ENCODE results near the gene DUSP12. TPM values are rescaled to one million over a fixed set of nuclear protein-coding genes. Genes with fewer than 3 reads are reported as not detected.

DUSP12 gene
- total RNA-seq, 1 donor from 2014 or later = 39.7 TPM

- no peaks in the 10 kb centered on the region for H3K27me3 Mint-ChIP-seq
- H3K4me1 Mint-ChIP-seq = peaks cover 23% of the 10 kb centered on the region
- peaks cover 48% of the 10 kb centered on the region for H3K36me3 Mint-ChIP-seq (ENCODE audit: low read depth)
- no peaks in the 10 kb centered on the region for H3K9me3 Mint-ChIP-seq
- no peak overlapping the region for H3K27ac Mint-ChIP-seq
- intact Hi-C loops (cut with micrococcal nuclease) = no loop called here
- DNase-seq = no peak
- no peak overlapping the region for H3K4me3 Mint-ChIP-seq
These were observed 41.2 kb downstream of the DUSP12 start for GRCh38 chr1:161790587-161791317.

DNA sequence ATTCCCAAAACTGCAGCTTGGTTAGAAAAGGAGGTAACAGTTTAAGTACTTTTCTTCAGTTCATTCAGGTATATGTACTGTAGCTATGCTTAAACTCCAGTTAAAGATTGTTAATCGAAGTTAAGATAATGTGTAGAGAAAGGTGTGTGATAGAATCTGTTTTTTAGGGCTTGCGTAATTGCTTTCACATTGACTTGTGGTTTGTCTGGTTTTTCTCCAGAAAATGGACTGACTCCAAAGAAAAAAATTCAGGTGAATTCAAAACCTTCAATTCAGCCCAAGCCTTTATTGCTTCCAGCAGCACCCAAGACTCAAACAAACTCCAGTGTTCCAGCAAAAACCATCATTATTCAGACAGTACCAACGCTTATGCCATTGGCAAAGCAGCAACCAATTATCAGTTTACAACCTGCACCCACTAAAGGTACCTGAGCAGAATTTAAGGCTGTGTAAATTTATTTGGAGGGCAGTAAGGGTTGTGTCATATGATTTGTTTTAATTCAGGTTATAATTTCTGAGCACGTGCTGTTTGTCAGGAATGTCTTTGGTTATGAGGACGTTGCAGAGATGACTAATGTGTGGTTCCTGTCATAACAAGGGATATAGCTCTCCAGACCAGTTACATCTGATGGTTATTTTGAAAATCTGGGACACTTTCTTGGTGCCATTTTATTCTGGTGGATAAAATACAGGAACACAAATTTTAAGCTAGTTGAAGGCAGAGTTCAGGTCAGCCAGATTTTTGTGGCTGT is 42.5 kb downstream of the DUSP12 start:
- Mint-ChIP-seq H3K36me3 (ENCODE audit: low read depth) (peaks cover 47% of the 10 kb centered on the region), H3K27ac (peak overlapping the region; percentile 4), H3K4me1 (peaks cover 23% of the 10 kb centered on the region), H3K27me3 (no peaks in the 10 kb centered on the region), H3K9me3 (no peaks in the 10 kb centered on the region), H3K4me3 (no peak overlapping the region)
- intact Hi-C loops (cut with micrococcal nuclease) = loop anchor here (1.0 to 2.0 kb wide), 4 partner anchors 25 to 245 kb away; partner anchors contain the start of gene ATF6
- no peak for DNase-seq

- H3K27me3 Mint-ChIP-seq = no peaks in the 10 kb centered on the region
- peaks cover 23% of the 10 kb centered on the region for H3K4me1 Mint-ChIP-seq
- peak; percentile 73 for DNase-seq
- peaks cover 50% of the 10 kb centered on the region for H3K36me3 Mint-ChIP-seq (ENCODE audit: low read depth)
- H3K4me3 Mint-ChIP-seq = no peak overlapping the region
- no peaks in the 10 kb centered on the region for H3K9me3 Mint-ChIP-seq
- intact Hi-C loops (cut with micrococcal nuclease) = loop anchor here (1.0 to 2.0 kb wide), 4 partner anchors 26 to 245 kb away; partner anchors contain the start of gene ATF6
- H3K27ac Mint-ChIP-seq = peak overlapping the region; percentile 10
These were observed 43.2 kb downstream of the DUSP12 start for GRCh38 chr1:161792740-161793139.

DNA sequence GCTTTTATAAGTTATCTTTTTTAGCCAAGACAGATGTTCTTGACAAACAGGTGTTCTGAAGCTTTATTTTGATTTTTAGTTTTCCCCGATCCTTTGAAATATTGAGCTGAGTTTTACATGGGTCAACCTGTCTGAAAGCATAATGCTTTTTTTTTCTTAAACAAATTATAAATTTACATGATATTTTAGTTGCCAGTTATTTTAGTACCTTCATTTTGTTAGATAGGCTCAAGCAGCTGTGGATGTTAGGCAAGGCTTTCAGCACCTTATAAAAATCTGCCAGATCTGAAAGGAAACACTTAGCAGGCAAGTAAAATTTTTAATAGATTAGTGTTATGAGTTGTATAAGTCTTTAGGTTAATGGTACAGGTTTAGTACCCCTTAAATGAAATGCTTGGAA is 50.2 kb downstream of the DUSP12 start:
- intact Hi-C loops (cut with micrococcal nuclease) = no loop called here
- no peaks in the 10 kb centered on the region for H3K27me3 Mint-ChIP-seq
- peaks cover 4% of the 10 kb centered on the region for H3K4me1 Mint-ChIP-seq
- no peak overlapping the region for H3K27ac Mint-ChIP-seq
- H3K36me3 Mint-ChIP-seq (ENCODE audit: low read depth) = peaks cover 61% of the 10 kb centered on the region
- H3K4me3 Mint-ChIP-seq = no peak overlapping the region
- DNase-seq = no peak
- no peaks in the 10 kb centered on the region for H3K9me3 Mint-ChIP-seq

DNA sequence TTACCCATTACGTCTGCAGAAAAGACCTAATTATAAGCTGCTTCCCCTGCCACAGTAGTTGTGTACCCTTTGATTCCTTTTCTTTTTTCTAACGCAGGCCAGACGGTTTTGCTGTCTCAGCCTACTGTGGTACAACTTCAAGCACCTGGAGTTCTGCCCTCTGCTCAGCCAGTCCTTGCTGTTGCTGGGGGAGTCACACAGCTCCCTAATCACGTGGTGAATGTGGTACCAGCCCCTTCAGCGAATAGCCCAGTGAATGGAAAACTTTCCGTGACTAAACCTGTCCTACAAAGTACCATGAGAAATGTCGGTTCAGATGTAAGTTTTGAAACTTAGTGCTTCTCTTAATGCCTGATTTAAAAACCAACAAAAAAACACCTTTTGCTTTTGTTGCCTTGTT is 52.4 kb downstream of the DUSP12 start:
- no peak for DNase-seq
- Mint-ChIP-seq H3K27ac (no peak overlapping the region), H3K4me1 (peaks cover 7% of the 10 kb centered on the region), H3K36me3 (ENCODE audit: low read depth) (peaks cover 57% of the 10 kb centered on the region), H3K27me3 (no peaks in the 10 kb centered on the region), H3K4me3 (no peak overlapping the region), H3K9me3 (no peaks in the 10 kb centered on the region)
- intact Hi-C loops (cut with micrococcal nuclease) = no loop called here

DNA sequence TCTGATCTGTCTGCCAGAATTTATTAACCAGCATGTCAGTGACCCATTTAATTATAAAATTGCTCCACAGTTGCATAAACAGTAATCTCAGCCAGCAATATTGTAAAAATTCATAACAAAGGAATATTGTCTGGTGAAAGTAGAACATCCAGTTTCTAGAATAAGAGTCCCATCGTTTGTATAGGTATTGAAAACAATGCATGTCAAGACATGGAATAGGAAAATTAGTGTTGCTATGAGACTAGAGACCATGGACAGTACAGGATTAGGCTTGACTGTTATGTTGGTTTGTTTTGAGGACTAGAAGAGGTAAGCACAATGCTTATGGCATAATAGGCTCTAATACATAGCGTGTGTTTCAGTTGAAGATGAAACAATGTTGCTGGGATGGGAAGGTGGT is 53.6 kb downstream of the DUSP12 start:
- Mint-ChIP-seq H3K36me3 (ENCODE audit: low read depth) (peaks cover 50% of the 10 kb centered on the region), H3K27me3 (no peaks in the 10 kb centered on the region)

GRCh38 chr1:161805399-161806197 is 56.0 kb downstream of the DUSP12 start:
- intact Hi-C loops (cut with micrococcal nuclease) = no loop called here
- peaks cover 7% of the 10 kb centered on the region for H3K4me1 Mint-ChIP-seq
- peak overlapping the region; percentile 67 for H3K27ac Mint-ChIP-seq
- no peak overlapping the region for H3K4me3 Mint-ChIP-seq
- H3K27me3 Mint-ChIP-seq = no peaks in the 10 kb centered on the region
- peaks cover 51% of the 10 kb centered on the region for H3K36me3 Mint-ChIP-seq (ENCODE audit: low read depth)
- peaks cover 7% of the 10 kb centered on the region for H3K9me3 Mint-ChIP-seq
- DNase-seq = no peak

More for the DNA sequence above, 53.6 kb downstream of the DUSP12 start:
- H3K4me3 Mint-ChIP-seq = no peak overlapping the region
- intact Hi-C loops (cut with micrococcal nuclease) = no loop called here
- no peaks in the 10 kb centered on the region for H3K9me3 Mint-ChIP-seq
- H3K4me1 Mint-ChIP-seq = peaks cover 7% of the 10 kb centered on the region
- H3K27ac Mint-ChIP-seq = no peak overlapping the region
- DNase-seq = no peak

Other genes with a start within 250 kb of the DUSP12 start
- gene FCGR2A, start 244.3 kb upstream of the DUSP12 start, total RNA-seq = not detected in 2 replicates
- gene HSPA6, start 225.2 kb upstream of the DUSP12 start, total RNA-seq = 0.91 and 1.2 TPM in 2 replicates
- gene FCGR3A, start 200.0 kb upstream of the DUSP12 start, total RNA-seq = not detected in 2 replicates
- not detected in 2 replicates for gene FCGR3B, start 118.6 kb upstream of the DUSP12 start, total RNA-seq
- gene FCGR2B, start 86.6 kb upstream of the DUSP12 start, total RNA-seq = not detected in 2 replicates
- gene FCRLA, start 42.6 kb upstream of the DUSP12 start, total RNA-seq = not detected in 2 replicates
- not detected in 2 replicates for gene FCRLB, start 28.2 kb upstream of the DUSP12 start, total RNA-seq
- 23.6 and 27.7 TPM in 2 replicates for gene ATF6, start 16.5 kb downstream of the DUSP12 start, total RNA-seq